ENCODE measurements around the gene TMEM221. TPM values are rescaled to one million over a fixed set of nuclear protein-coding genes. Genes with fewer than 3 reads are reported as not detected.
A peak's percentile ranks its signal among the peaks of the same experiment; 100 is the strongest.

The TMEM221 gene
- total RNA-seq, 1 donor from 2014 or later = not detected

DNA sequence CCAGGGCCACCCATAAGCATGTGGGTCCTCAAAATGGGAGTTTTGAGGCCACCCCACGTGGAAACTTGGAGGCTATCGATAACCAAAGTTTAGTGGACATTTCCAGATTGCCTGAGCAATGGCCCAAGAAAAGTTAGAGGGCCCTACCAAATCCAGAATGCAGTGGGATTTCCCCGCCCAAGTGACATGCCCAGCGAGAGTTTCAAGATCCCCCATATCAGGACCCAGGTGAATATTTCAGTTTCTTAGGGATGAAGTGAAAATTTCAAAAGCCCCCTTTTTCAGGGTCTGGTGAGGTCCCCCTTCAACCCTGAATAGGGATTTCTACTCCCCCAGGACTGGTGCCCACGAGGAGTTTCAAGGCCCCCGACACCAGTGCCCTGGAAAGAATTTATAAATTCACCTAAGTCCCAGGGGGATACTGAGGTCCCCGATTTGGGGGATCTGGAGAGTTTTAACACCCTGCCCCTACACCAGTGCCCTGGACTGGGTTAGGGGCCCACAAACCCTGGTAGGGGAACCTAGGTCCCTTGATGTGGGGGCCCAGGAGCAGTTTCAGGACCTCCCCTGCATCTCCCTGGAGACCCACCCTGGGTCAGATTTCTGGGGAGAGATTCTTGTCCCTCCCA lies 43.7 kb downstream of the TMEM221 start:
- intact Hi-C loops (cut with micrococcal nuclease) = loop anchor here (1.0 to 5.0 kb wide), 5 partner anchors 14 to 97 kb away; partner anchors contain the start of genes DDA1, GTPBP3 and MRPL34
- Mint-ChIP-seq H3K27me3 (ENCODE audit: low read depth) (no peaks in the 10 kb centered on the region), H3K27ac (peak overlapping the region; percentile 87), H3K4me3 (ENCODE audit: low read depth) (peak overlapping the region; percentile 92), H3K4me1 (ENCODE audit: low read depth) (peaks cover 31% of the 10 kb centered on the region), H3K9me3 (no peaks in the 10 kb centered on the region), H3K36me3 (ENCODE audit: low read depth) (peaks cover 42% of the 10 kb centered on the region)
- DNase-seq (ENCODE audit: low spot score) = no peak

DNA sequence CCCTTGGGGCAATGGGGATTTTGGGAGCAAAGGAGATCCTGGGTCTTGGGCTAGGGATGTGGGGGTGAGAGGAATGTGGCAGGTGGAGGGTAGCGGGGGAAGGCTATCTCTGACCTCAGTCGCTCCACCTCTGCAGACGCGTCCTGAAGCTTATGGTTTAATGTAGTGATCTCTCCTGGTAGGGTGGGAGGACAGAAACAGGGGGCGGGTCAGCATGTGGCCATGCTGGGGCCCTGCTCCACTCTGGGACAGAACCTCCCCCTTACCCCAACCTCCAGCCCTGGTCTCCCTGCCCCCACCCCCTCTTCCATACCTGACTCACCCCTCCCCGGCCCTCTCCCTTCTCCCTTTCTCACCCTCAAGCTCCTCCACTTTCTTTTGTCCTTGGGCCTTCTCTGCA lies 44.5 kb downstream of the TMEM221 start:
- peak overlapping the region; percentile 70 for H3K27ac Mint-ChIP-seq
- H3K36me3 Mint-ChIP-seq (ENCODE audit: low read depth) = peaks cover 41% of the 10 kb centered on the region
- H3K9me3 Mint-ChIP-seq = no peaks in the 10 kb centered on the region
- intact Hi-C loops (cut with micrococcal nuclease) = loop anchor here (2.0 kb wide), 1 partner anchor 13 kb away; no protein-coding TSS in a partner anchor
- H3K27me3 Mint-ChIP-seq (ENCODE audit: low read depth) = no peaks in the 10 kb centered on the region
- H3K4me3 Mint-ChIP-seq (ENCODE audit: low read depth) = peak overlapping the region; percentile 92
- no peak for DNase-seq (ENCODE audit: low spot score)
- peaks cover 31% of the 10 kb centered on the region for H3K4me1 Mint-ChIP-seq (ENCODE audit: low read depth)

DNA sequence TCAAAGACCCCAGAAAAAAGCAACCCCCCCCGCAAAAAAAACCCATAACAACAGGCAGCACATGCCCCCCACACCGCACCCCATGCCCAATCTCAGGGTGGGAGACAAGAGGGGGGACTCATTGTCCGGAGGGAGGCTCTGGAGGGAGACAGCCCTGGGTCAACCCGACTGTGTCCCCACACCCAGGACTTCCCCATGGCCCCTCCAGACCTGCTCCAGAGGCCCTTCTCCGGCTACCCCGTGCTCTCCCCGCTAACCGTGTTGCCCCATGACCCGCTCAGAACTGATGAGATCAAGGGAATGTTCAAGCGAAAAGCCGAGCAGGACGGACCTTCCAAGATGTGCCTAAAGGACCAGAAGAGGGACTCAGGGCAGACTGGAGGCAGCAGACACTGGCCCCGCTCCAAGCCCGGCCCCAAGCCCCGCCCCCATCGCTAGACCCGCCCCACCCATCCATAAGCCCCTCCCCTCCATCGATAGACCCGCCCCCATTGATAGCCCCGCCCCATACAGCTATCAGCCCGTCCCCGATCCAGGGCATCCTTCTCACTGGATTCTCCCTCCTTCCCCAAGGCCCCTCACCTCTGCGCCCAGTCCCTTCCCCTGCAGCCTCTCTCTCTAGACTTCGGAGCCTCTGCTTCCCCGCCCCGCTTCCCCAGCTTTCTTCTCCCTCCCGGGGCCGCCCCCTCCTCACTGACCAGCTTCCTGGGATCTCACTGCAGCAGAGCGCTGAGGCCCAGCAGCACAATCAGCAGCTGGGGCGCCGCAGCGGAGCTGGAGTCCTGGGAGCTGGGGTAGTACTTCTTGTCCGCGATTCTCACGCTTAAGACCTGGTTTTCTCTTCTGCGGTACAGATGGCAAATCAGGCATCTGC lies 45.2 kb downstream of the TMEM221 start:
- Mint-ChIP-seq H3K9me3 (no peaks in the 10 kb centered on the region), H3K4me1 (ENCODE audit: low read depth) (peaks cover 31% of the 10 kb centered on the region), H3K36me3 (ENCODE audit: low read depth) (peaks cover 44% of the 10 kb centered on the region), H3K4me3 (ENCODE audit: low read depth) (peak overlapping the region; percentile 92), H3K27me3 (ENCODE audit: low read depth) (no peaks in the 10 kb centered on the region), H3K27ac (peak overlapping the region; percentile 74)
- intact Hi-C loops (cut with micrococcal nuclease) = no loop called here
- no peak for DNase-seq (ENCODE audit: low spot score)

DNA sequence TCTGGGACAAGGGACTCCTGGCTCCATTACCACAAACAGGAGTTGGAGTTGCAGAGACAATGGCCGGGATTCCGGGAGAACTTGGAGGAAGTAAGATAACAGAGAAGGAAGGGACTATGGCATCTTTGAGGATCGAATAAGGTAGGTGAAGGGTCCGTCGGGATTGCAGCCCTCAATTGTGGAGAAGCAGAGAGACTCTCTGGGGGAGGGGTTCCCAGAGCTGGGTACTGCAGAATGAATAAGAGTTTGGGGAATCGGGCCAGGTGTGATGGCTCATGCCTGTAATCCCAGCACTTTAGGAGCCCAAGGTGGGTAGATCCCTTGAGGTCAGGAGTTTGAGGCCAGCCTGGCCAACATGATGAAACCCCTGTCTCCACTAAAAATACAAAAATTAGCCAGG lies 46.8 kb downstream of the TMEM221 start:
- Mint-ChIP-seq H3K27ac (no peak overlapping the region), H3K9me3 (no peaks in the 10 kb centered on the region), H3K27me3 (ENCODE audit: low read depth) (no peaks in the 10 kb centered on the region), H3K4me1 (ENCODE audit: low read depth) (peaks cover 21% of the 10 kb centered on the region), H3K36me3 (ENCODE audit: low read depth) (peaks cover 40% of the 10 kb centered on the region), H3K4me3 (ENCODE audit: low read depth) (no peak overlapping the region)
- no peak for DNase-seq (ENCODE audit: low spot score)
- intact Hi-C loops (cut with micrococcal nuclease) = no loop called here

DNA sequence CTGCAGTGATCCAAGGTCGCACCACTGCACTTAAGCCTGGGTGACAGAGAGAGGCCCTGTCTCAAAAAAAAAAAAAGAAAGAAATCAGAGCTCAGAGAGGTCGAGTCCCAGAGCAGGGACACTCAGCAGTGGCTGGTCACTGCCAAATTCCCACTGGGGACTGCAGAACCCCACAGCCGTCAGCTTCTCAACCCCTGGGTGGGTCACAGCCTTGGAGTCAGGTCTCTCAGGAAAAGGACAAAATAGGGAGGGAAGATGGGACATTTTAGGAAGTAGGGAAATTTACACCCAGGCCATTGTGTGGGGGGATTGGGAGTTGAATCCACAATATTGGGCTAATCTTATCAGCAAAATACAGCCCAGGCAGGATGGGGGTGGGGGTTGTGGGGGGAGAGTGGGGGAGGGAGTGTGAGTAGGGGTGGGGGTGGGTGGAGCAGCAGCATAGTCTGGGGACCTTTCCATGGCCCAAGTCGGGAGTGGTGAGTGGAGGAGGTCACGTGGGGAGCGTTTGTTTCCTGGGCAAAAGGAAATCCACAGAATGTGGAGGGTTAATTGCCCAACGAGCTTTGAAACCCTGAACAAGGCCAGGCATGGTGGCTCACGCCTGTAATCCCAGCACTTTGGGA lies 49.5 kb downstream of the TMEM221 start:
- Mint-ChIP-seq H3K36me3 (ENCODE audit: low read depth) (peaks cover 34% of the 10 kb centered on the region), H3K27me3 (ENCODE audit: low read depth) (no peaks in the 10 kb centered on the region), H3K27ac (no peak overlapping the region), H3K4me1 (ENCODE audit: low read depth) (peaks cover 11% of the 10 kb centered on the region), H3K4me3 (ENCODE audit: low read depth) (no peak overlapping the region), H3K9me3 (no peaks in the 10 kb centered on the region)
- intact Hi-C loops (cut with micrococcal nuclease) = no loop called here
- no peak for DNase-seq (ENCODE audit: low spot score)

DNA sequence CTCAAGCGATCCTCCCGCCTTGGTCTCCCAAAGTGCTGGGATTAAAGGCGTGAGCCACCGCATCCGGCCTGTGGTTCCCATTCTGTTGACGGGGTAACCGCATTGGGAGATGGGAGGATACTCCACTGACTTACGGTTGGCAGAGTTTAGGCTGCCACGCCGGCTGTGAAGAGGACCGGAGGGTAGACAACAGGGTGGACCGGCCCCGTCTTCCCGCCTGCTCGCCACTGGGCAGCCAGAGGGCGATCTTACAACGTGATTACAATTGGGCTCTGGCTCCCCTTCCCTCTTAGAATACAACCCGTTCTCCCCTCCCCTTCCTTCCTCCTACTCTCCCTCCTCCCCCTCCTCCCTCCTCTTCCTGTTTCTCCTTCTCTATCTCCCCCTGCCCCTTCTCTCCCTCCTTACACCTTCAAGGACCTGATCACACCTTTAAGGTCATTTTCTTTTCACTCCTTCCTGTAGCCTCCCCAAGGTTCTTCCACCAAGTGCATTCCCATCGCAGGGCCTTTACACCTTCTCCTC lies 53.5 kb downstream of the TMEM221 start:
- Mint-ChIP-seq H3K9me3 (no peaks in the 10 kb centered on the region), H3K27me3 (ENCODE audit: low read depth) (peaks cover 5% of the 10 kb centered on the region), H3K4me3 (ENCODE audit: low read depth) (peak overlapping the region; percentile 33), H3K27ac (peak overlapping the region; percentile 49), H3K4me1 (ENCODE audit: low read depth) (peaks cover 15% of the 10 kb centered on the region), H3K36me3 (ENCODE audit: low read depth) (peaks cover 11% of the 10 kb centered on the region)
- intact Hi-C loops (cut with micrococcal nuclease) = loop anchor here (1.0 kb wide), 1 partner anchor 71 kb away; no protein-coding TSS in a partner anchor
- peak; percentile 44 for DNase-seq (ENCODE audit: low spot score)

DNA sequence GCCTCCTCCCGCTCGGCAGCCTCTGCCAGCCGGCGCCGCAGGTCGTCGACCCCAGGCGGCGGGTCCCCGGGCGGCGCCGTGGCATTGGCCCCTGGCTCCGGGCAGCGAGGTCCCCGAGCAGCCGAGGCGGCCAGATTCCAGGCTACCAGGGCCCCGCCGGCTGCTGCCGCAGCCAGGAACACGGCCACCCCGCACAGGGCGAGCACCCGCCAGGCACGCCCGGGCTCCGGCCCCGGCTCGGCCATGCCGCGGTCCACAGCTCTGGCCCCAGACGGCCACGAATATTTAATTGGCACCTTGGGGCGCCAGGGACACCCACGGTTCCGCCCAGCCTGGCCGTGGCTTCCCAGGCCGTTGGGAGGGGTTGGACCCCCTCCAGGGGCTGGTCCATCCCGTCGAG lies 54.6 kb downstream of the TMEM221 start, which contains the start of gene CCDC194:
CCDC194 (minus strand) TSS at position 283 of the 400 bp plus-strand sequence; CDS start at position 245, 38 bp downstream.
- H3K9me3 Mint-ChIP-seq = peaks cover 4% of the 10 kb centered on the region
- peak within 1 kb of the TSS; percentile 33 for H3K4me3 Mint-ChIP-seq (ENCODE audit: low read depth)
- DNase-seq (ENCODE audit: low spot score) = no peak
- peaks cover 15% of the 10 kb centered on the region for H3K4me1 Mint-ChIP-seq (ENCODE audit: low read depth)
- peaks cover 13% of the 10 kb centered on the region for H3K27me3 Mint-ChIP-seq (ENCODE audit: low read depth)
- peaks cover 10% of the 10 kb centered on the region for H3K36me3 Mint-ChIP-seq (ENCODE audit: low read depth)
- H3K27ac Mint-ChIP-seq = peak within 1 kb of the TSS; percentile 49
- intact Hi-C loops (cut with micrococcal nuclease) = no loop called here

DNA sequence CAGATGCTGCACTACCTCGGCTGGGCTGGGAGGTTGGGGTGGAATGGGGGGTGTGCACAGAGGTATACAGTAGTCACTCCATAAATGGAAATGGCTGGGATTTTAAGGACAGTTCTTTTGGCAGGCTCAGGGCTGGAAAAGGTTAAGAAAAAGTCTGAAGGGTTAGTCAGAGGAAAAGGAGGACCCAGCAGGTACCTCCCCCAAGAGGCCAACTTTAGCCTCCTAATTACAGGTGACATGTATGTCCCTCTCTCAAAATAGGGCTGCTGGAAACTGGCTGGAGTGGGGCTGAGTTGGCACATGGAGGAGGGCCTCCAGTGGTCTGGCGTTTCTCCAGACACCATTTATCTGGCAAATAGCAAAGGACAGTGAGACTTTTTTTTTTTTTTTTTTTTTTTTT lies 55.5 kb downstream of the TMEM221 start:
- peaks cover 17% of the 10 kb centered on the region for H3K27me3 Mint-ChIP-seq (ENCODE audit: low read depth)
- DNase-seq (ENCODE audit: low spot score) = no peak
- H3K27ac Mint-ChIP-seq = no peak overlapping the region
- peaks cover 15% of the 10 kb centered on the region for H3K4me1 Mint-ChIP-seq (ENCODE audit: low read depth)
- H3K9me3 Mint-ChIP-seq = peaks cover 4% of the 10 kb centered on the region
- H3K36me3 Mint-ChIP-seq (ENCODE audit: low read depth) = peaks cover 6% of the 10 kb centered on the region
- intact Hi-C loops (cut with micrococcal nuclease) = no loop called here
- H3K4me3 Mint-ChIP-seq (ENCODE audit: low read depth) = no peak overlapping the region

DNA sequence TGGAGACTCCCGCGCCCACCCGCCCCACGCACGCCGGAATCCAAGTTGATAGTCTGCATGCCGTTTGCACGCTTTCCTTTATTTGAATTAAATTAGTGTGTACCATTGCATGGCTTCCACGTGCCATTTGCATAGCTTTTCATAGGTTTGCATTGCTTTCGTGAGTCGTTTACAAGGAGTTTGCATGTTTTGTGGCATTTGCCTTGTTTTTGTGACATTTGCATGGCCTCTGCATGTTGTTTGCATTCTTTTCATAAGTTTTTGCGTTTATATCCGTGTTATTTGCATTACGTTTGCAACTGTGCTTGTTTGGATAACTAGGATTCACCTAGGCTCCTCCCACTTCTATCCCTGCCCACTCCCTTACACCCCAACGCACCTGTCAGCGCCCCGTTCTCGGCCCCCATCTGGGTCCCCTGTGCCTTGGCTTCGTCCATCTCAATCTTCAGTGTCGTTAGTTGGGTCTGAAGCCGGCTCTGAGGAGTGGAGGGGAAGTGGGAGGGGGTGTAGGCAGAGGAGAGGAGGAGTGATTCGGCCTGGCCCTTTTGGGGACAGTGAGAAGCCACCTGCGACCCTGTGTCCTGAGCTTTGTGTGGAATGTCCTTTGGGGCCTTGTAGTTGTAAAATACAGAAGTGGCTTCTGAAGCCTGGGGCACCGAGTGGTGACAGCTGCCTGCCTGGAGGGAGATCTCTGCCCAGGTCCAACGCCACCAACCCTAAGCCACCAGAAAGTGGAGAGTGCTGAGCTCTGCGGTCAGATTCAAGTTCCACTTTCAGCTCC lies 56.9 kb downstream of the TMEM221 start:
- peaks cover 4% of the 10 kb centered on the region for H3K9me3 Mint-ChIP-seq
- H3K27me3 Mint-ChIP-seq (ENCODE audit: low read depth) = peaks cover 17% of the 10 kb centered on the region
- no peaks in the 10 kb centered on the region for H3K36me3 Mint-ChIP-seq (ENCODE audit: low read depth)
- peak overlapping the region; percentile 62 for H3K4me3 Mint-ChIP-seq (ENCODE audit: low read depth)
- no peak overlapping the region for H3K27ac Mint-ChIP-seq
- intact Hi-C loops (cut with micrococcal nuclease) = loop anchor here (2.0 kb wide), 1 partner anchor 13 kb away; the partner anchor contains the start of gene BST2
- DNase-seq (ENCODE audit: low spot score) = no peak
- H3K4me1 Mint-ChIP-seq (ENCODE audit: low read depth) = peaks cover 15% of the 10 kb centered on the region

DNA sequence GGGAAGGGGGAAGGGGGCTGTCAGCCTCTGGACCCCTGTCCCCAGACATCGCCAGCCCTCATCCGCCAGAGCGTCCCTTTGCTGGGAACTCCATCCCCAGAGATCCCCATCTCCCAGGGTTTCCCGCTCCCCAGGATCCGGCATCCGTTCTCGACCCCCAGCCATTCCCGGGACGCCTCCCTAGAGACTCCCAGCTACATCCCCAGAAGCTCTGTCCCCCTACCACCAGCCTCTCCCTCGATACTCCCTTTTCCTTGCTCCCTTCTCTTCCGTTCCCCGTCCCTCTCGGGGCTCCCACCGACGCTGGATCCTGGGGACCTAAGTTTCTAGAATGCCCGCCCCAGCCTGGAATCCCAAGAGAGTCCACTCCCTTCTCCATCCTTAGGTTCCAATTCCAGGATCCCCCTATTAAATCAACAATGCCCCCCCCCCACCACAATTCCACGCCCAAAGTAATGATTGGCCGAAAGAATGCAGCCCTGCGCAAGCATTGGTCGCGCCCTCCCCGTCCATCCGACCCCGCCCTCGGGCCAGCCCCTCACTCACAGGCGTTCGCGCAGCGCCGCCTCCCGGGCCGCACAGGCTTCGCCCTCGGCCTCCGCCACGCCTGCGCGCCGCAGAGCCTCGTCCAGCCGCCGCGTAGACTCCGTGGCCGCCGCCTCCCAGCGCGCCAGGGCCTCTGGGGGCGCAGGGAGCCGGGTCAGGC lies 57.6 kb downstream of the TMEM221 start:
- H3K4me1 Mint-ChIP-seq (ENCODE audit: low read depth) = peaks cover 15% of the 10 kb centered on the region
- no peak overlapping the region for H3K27ac Mint-ChIP-seq
- H3K4me3 Mint-ChIP-seq (ENCODE audit: low read depth) = peak overlapping the region; percentile 93
- peaks cover 4% of the 10 kb centered on the region for H3K9me3 Mint-ChIP-seq
- peaks cover 17% of the 10 kb centered on the region for H3K27me3 Mint-ChIP-seq (ENCODE audit: low read depth)
- intact Hi-C loops (cut with micrococcal nuclease) = loop anchor here (2.0 kb wide), 1 partner anchor 14 kb away; the partner anchor contains the start of gene BST2
- H3K36me3 Mint-ChIP-seq (ENCODE audit: low read depth) = no peaks in the 10 kb centered on the region
- DNase-seq (ENCODE audit: low spot score) = peak; percentile 87

DNA sequence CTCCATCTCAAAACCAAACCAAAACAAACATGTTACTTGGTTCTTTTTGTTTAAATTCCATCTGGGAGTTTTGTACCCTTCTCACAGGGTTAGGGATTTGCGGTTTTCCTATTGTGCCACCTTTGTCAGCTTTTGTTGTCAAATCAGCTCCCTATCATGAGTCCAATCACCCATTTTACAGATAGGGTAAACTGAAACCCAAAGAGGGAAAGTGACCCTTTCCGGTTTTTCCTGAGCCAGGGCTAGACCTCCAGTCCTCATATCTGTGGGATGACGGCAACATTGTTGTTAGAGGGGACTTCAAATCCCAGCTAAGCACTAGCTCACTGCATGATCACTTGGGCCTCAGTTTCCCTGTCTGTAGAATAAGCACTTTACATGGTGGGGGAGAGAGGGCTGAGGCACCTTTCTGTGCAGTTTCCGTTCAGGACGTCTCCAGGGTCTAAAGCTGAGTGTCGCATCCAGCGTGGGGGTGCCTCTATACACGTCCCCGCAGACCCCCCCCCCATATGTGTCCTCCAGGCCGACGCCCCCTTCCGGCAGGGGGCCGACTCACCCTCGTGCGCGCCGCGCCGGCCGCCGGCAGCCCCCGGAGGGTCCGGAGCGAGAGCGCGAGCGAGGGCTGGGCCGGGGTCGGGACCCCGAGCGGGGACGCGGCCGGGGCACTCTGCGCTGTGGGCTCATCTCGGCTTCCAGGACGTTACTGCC lies 58.4 kb downstream of the TMEM221 start:
- Mint-ChIP-seq H3K4me1 (ENCODE audit: low read depth) (peaks cover 12% of the 10 kb centered on the region), H3K27me3 (ENCODE audit: low read depth) (peaks cover 17% of the 10 kb centered on the region), H3K36me3 (ENCODE audit: low read depth) (no peaks in the 10 kb centered on the region), H3K9me3 (peaks cover 4% of the 10 kb centered on the region), H3K4me3 (ENCODE audit: low read depth) (peak overlapping the region; percentile 93), H3K27ac (no peak overlapping the region)
- DNase-seq (ENCODE audit: low spot score) = no peak
- intact Hi-C loops (cut with micrococcal nuclease) = loop anchor here (2.0 kb wide), 1 partner anchor 15 kb away; the partner anchor contains the start of gene BST2

Data from activated T-helper 2 cell treated with anti-CD3 and anti-CD28 coated beads, Interferon-gamma antibody, Interleukin-2, Interleukin-4, amounts not matched to agents 10 μg/mL and 5 μg/mL and 100 μg/mL, durations not matched to agents 14 hours and 24 hours and 36 hours (primary cell).